GM18868 (cell line): Measurements from ENCODE around the gene SLC39A8.

ENCODE experiments used
- ATAC-seq: cut with Tn5 transposase; IDR thresholded peaks from one replicate; pipeline ENCODE4 v1.9.1; 2021; ENCODE audit warnings: mild to moderate bottlenecking, moderate library complexity; ENCODE audit not compliant: unreplicated experiment

SLC39A8 gene

DNA sequence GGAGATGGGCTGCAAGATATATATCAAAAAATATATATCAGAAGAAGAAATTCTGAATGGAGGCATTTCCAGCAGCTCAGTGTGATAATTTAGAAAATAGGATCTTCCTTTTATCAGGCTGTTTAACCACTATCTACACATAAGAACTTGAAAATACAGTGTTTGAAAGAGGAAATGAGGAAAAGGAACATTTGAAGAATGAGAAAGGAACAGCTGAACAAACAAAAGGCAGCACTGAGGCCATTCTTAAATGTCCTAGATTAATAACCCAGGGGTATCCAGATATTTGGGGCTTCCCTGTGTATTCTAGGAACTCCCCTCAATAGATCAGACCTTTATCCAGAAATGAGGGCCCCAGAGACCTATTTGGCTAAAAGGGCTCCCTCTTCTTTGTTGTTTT, 4.1 kb downstream of the SLC39A8 start:
- ATAC-seq, result no peak

DNA sequence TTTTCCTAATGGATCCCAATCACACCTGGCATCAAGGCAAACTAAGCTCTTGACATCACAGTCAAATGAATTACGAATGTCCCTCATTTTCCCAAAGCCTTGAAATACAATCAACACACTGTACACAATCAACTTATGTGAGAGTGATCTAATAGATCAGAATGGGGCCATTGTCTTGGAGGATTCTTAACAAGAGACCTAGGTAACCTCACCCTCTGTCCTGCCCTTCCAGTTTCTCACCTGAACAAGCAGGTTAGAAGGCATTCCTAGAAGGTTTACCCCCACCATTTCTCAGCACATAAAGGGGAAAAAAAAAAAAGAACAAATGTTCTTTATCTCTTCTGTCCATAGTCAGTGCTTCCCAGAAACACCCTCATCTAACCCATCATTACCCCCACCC, 6.3 kb downstream of the SLC39A8 start:
- no peak for ATAC-seq

DNA sequence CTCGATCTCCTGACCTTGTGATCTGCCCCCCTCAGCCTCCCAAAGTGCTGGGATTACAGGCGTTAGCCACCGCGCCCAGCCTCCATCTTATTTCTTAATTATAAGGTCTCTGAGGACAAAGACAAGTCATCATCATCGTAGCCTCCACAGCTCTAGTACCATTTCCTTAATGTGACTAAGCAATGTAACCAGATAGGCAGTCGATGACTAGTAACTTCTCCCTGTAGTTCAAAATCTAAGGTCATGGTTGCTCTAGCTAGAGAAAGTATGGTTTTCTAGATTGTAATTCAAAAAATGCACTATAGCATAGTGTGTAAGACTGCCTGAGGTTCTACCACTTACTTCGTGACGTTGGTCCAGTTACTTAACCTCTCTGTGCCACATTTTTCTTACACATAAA, 6.9 kb downstream of the SLC39A8 start:
- ATAC-seq, result no peak

DNA sequence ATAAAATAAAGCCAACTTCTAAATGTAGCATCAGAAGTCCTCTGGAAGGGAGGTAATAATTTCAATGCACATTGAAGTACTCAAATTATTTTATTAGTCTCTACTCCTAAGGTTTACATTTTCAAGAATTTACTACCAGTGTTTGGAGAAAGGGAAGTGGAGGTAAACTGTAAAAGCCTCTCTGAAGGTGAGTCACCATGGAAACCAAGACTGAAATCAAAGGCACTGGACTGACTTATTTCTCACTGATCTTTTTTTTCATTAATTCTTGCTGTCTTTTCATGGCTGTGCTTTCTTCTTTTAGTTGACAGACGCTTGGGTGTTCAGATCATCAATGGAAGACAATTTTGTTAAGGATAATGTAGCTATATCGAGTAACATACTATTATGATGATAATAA, 9.7 kb downstream of the SLC39A8 start:
- peak; percentile 71 for ATAC-seq

DNA sequence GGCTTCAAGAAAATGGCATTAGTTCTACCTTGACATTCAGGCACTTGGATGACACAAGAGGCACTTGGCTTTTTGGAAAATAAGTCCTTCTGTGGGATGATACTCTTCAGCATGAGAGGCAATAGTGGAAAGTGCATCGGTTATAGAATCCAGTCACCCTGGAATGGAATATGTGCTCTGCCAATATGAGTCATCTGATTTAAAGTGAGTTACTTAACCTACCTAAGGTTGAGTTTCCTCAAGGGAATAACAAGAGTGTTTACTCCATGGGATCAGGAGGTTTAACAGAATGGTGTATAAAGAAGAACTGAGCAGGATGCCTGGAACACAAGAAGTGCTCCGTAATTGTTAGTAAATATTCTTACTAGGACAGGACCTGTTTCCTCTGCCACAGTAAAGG, 10.7 kb downstream of the SLC39A8 start:
- no peak for ATAC-seq

DNA sequence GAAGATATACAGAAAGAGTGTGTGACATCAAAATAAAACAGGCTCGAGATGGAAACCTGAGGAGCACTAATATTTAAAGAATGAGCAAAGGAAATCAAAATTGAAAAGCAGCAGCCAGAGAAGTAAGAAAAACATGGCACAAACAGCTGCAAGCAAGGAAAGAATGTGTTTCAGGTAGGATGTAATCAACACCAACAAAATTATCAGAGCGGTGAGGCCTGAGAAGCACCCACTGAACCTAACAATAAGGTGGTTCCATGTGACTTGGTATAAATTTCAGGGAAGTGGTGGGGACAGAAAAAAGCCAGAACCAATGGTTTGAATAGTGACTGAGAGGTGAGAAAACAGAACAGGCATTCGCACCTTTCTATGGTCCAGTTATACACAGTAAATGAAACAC, 11.5 kb downstream of the SLC39A8 start:
- ATAC-seq, result no peak

DNA sequence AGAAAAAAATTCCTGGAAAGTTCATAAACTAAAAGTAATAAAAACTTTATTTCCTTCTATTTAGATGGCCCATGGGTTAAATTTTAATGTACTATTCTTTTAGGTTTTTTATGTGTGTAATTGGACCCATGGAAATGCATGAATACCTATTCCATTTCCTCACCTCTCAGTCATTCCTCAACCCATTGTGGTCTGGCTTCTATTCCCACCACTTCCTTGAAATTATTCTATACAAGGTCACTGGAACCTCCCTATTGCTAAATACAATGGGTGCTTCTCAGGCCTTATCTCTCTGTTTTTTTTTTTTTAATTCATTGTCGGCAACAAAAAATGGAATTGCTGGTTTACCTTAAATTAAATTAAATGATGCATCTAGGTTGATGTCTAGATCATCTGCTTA, 17.2 kb downstream of the SLC39A8 start:
- no peak for ATAC-seq

DNA sequence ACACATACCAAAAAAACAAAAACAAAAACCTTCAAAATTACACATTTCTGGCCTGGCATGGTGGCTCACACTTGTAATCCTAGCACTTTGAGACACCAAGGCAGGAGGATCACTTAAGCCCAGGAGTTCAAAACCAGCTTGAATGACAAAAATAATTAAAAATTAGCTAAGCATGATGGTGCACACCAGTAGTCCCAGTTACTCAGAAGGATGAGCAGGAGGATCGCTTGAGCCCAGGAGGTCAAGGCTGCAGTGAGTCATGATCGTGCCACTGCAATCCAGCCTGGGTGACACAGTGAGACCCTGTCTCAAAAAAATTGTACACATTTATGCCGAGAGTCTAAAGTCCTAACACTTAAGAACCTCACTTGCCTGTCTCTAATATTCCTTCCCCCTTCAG, 18.3 kb downstream of the SLC39A8 start:
- no peak for ATAC-seq

DNA sequence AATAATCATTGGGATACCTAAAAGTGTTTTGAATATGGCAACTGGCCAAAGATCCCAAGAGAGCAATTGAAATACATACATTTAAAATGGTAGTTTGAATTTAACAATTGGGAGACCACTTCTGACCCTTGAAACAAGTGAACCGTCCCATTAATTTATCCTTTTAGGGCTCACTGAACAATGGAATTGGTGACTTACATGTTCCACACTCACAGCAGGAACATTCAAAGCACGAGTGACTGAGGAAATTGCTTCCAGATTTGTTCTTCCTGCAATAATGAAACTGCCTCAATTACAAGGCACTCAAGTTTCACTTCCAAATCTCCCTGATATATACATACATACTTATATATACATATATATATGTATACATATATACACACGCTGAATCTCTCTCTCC, 20.6 kb downstream of the SLC39A8 start:
- ATAC-seq, result no peak

DNA sequence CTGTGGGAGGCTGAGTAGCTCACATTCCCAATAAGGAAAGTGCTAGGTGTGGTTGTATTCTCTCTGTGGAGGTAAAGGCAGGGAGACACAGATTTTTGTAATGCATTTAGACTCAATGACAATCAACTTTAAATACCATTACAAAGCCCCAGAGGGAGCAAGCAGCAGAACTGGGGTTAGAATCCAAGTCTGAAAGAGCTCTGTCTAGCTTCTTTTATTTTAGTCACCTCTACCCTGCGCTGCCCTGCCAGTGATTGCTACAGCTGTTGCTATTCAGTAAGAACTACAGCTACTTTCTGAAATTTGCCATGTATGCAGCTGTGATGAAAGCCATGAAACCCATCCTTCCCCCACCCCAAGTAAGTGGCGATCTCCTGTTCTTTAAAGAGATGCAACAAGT, 22.5 kb downstream of the SLC39A8 start:
- no peak for ATAC-seq

DNA sequence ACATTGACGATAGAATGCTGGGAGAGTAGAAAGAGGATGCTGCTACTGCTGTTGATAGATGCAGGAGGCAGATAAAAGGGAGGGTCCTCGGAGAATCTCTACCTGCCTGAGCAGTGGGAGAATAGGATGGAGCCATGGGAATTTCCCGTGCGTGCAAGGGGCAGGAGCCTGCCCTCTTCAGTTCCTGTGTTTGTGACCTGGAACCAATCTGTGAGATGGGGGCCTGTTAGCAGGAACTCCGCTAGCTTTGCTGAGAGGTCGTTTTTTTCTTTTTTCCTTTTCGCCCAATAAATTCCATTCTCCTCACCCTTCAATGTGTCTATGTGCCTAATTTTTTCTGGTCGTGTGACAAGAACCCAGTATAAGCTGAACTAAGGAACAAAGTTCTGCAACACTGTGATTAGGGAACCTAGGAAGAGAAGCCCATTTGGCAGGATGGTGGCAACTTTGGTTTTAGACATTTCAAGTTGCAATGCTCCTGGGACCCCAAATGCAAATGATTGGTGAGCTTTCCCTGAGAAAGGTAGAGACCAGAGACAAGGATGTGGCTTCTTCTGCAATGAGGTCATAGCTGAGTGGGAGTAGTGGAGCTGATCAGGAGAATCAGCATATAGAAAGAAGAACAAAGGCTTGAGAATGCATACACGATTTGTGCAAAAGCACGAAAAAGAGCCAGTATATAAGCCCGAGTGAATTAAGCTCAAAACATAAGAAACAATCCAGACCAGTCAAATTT, 23.9 kb downstream of the SLC39A8 start:
- ATAC-seq, result peak; percentile 93

DNA sequence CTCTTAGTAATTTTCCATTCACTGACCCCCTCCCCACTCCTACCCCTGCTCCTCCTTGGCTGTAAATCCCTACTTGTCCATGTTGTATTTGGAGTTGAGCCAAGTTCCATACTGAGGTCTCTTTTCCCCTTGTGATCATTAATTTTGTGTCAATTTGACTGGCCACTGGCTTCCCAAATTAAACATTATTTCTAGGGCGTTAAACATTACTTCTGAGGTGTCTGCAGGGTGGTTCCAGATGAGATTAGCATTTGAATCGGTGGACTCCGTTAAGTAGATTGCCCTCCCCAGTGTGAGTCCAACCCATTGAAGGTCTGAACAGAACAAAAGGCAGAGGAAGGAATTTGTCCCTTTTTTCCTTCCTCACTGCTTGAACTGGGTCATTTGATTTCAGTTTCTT, 25.7 kb downstream of the SLC39A8 start:
- no peak for ATAC-seq

DNA sequence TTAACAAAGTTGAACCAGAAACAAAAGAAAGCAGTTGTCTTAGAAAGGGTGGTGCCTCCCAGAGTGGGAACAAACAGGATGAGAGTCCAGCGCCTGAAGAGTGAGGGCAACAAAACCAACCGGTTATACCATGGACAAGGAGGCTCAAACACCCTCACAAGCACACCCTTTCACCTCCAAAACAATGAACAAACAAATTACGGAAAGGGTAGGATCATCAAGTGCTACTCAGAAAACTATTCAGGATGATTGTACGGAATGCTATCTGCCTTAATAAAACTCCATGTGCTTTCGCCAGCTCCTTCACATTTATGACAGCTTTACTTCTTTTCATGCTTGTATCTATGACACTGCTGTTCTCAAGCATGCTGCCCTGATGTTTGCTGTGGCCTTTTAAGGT, 26.8 kb downstream of the SLC39A8 start:
- ATAC-seq, result no peak

DNA sequence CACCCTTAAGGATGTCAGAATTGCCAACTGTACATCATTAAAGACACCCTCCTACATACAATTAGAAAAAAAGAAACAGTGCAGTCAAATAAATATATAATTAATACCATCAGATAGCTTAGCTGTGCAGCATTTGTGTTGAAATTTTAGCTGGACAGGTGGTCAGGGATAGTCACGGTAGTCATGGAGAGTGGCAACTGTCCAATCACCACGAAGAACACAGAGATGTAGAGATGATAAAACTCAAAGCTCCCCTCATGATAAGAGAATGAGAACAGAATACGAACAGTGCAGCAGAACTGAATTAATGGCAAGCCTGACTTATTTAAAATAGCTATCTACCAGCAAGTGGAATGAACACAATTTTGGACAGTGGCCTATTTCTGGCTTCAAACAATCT, 27.2 kb downstream of the SLC39A8 start:
- ATAC-seq, result no peak

DNA sequence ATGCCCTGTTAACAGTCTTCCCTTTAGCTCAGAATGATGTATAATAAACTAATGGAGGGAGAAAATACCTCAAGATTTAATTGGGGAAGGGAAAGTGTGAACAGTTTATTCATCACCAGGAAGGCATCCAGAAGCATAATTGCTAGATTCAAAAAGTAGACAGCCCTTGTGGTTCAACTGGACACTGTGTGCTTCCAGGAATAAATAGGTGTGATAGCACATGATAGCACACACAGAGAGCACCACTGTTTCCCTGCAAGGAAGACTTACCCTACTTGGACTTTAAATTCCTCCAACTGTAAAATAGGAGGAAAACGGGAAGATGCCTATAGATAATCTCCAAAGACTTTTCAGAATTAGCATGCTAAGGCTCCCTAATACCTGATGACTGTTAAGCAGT, 27.8 kb downstream of the SLC39A8 start:
- ATAC-seq, result no peak

DNA sequence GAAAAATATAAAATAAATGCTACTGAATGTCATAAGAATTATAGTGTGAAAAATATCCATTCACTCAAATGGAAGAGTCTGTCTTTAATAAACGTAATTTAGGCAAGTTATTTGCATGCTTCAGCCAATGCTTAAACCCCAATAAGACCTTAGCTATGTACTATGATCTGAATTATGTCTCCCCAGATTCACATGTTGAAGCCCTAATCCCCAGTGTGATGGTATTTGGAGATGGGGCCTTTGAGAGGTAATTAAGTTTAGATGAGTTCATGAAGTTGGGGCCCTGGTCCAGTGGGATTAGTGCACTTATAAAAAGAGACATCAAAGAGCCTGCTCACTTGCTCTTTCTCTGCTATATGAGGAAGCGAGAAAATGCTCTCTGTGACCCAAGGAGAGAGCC, 28.7 kb downstream of the SLC39A8 start:
- ATAC-seq, result no peak

DNA sequence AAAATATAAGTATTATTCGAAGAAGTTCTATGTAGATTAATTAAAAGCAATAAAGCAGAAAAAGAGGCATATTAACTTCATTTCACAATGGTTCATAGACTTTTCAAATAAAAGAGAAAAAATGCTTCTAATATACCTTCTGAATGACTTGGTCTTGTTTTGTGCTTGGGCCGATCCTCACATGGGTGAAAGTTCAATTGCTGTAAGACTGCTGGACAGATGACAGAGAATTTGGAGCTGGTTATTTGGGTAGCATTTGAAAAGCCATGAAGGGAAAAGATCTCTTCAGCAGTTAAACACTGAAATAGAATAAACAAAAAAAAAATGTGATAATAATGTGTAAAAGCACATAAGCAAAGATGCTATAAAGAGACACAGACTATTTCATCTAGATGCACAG, 29.8 kb downstream of the SLC39A8 start:
- no peak for ATAC-seq

DNA sequence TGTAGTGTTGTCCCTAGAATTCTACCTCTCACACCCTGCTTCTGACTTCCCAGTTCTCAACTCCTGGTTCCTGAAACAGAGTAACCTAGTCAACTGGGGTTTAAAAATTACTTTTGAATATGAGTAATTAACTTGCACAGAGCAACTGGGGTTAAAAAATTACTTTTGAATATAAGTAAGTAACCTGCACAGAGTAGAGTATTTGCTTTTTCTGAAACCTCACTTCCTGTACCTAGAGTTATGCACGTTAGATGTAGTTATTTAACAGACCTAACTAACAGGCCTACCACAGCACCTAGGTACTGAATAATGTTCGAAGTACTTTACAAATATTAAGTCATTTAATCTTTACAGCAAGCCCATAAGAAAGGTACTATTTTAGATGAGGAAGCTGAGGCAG, 32.9 kb downstream of the SLC39A8 start:
- ATAC-seq, result no peak

DNA sequence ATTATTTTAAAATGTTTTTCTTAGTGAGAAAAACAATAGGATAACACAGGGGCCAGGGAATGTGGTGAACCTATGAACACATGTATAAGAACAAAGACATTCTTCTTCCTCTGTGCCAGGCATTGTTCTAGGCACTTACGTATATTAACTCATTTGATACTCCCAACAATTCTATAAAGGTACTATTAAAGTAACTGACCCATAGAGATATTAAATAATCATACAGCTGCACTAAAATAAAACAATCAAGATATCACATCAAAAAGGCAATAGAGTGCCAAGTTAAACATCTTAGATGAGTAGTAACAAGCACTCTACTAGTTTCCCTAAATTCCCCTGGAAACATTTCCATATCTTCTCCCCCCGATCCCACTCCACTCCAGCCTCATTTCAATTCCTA, 33.4 kb downstream of the SLC39A8 start:
- ATAC-seq, result no peak

DNA sequence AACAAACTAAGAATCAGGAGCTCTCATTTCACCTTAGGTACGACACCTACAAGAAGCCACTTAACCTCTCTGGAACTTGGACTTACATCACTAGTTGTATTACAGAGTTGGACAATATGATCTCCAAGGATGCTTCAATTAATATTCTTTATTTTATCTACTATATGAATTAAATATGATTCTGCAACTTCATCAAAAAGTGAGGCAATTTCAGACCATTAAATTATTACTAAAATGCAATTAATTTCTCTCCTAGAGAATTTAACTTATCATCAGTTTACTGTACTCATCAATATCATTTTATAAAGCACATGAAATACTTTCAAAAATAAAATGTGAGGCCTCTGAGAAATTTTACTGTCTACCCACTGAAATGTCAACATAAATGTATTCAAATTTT, 33.9 kb downstream of the SLC39A8 start:
- ATAC-seq, result no peak

DNA sequence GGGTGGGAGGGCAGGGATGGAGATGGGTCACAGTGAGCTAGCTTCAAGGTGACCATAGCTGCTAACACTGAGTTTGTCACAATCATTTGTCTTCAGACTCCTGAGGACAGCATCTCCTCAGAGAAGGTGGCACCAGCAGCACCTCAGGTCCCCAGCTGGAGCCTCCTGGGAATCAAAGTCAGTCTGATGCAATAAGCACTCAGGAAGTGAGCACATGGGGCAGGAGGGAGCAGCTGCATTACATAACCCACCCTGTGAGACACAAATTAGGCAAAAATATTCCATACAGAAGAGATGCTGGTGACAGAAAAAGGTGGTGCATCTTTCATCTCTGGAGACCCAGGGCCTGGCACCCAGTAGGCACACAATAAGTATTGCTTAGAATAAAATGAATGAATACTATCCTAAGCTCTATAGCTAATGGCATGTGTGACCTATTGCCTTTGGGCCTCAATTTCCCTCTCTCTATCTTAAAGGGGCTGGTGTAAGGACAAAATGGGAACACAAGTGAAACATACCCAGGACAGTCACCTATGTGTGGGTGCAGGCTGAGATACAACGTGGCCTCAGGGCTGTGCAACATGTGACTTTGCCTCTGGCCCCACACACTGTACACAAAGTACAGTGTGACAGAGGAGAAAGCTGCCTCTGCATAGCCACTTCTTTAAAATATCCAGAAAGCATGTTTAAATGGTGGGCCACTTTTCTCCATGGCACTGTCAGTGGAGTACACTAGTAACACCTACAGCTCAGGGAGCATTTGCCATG, 37.1 kb downstream of the SLC39A8 start:
- ATAC-seq, result peak; percentile 50

DNA sequence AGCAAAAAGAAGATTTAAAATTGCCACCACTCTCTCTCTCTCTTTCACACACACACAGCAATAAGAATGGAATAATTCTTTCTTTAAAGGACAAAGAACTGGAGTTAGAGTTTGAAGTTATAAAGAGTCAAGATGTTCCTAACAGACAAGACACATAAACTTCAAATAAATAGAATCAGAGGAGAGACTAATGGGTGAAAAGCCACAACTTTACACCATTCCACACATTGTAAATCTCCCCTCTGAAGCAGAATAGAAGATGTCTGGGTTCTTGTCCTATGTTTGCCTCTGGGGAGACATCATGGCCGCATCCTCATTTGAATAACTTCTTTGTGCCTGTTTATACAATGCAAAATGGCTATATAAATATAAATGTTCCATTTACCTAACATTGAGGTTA, 39.6 kb downstream of the SLC39A8 start:
- ATAC-seq, result no peak

DNA sequence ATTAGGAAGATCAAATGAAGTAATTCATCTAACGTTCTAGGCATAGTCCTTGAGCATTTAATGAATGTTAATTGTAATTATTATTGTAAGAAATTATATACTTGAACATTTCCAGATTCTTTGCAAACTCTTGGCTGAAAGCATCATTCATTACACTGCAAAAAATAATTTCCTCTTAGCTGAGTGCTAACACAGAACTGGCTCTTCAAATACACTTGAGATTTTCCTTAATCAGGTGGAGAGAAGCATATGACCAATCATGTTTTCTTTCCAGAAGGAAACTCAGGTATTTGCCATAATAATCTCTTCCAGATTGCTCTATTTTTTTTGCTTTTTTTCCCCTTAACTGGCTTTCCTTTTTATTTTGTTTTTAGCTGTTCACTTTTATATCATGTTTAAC, 42.5 kb downstream of the SLC39A8 start:
- ATAC-seq, result no peak
